Loucy (cell line): ENCODE data around the gene ZFHX3.

Source experiments
- CTCF ChIP-seq: fragments of 200-600 bp; sonication (generic); conservative IDR thresholded peaks from 2 replicates; pipeline ENCODE4 v1.5.1; 2014; ENCODE audit warnings: mild to moderate bottlenecking, antibody characterized with exemption, low read length
- EZH2phosphoT487 ChIP-seq: fragments of 200-600 bp; IDR thresholded peaks from 2 replicates; pipeline ENCODE4 v1.6.1; 2018; ENCODE audit warnings: antibody characterized with exemption, mild to moderate bottlenecking, moderate library complexity, borderline replicate concordance

DNA sequence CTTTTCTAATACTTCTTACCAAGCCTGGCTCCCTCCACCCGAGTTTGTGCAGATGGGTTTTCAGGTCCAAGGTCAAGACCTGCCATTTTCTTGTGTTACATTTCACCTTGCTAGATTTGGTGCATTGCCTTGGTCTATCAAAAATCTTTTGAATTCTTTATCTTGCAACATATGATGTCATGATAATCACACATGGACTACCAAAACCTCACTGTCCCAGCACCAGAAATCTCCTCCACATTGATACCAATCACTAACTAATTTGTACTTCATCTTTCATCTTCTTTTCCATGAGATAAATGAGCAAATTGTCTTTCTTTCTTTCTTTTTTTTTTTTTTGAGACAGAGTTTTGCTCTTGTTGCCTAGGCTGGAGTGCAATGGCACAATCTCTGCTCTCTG lies 33.0 kb upstream of the ZFHX3 start:
- TF ChIP-seq CTCF = no peak
- TF ChIP-seq EZH2phosphoT487 = no peak
